GM19468 (cell line): Measurements from ENCODE around the gene PCYOX1L.
"Not testable (repeated sequence)": the region's sequence is repeated elsewhere in the genome, so short reads cannot be mapped to it uniquely, and the experiment has no call there.

Source experiments
- ATAC-seq: cut with Tn5 transposase; IDR thresholded peaks from one replicate; pipeline ENCODE4 v1.9.1; 2021; ENCODE audit warnings: mild to moderate bottlenecking, moderate library complexity, moderate number of reproducible peaks; ENCODE audit not compliant: unreplicated experiment; ENCODE audit errors: extremely low read depth

PCYOX1L gene

DNA sequence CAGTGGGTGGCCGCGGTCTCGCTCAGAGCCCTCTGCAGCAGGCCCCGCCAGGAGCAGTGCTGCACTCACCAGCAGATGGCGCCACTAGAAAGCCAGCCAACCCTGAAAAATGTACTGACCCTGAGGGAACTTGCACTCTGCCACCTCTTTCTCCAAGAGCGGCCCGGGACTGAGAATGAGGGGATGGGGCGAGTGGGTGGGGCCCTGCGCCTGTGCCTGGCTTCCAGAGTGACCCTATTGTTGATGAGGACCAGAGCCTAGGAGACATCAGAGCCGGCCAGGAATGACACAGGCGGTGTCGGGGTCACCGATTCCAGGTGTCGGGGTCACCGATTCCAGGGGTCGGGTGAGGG, 24.1 kb downstream of the PCYOX1L start:
- no peak for ATAC-seq

DNA sequence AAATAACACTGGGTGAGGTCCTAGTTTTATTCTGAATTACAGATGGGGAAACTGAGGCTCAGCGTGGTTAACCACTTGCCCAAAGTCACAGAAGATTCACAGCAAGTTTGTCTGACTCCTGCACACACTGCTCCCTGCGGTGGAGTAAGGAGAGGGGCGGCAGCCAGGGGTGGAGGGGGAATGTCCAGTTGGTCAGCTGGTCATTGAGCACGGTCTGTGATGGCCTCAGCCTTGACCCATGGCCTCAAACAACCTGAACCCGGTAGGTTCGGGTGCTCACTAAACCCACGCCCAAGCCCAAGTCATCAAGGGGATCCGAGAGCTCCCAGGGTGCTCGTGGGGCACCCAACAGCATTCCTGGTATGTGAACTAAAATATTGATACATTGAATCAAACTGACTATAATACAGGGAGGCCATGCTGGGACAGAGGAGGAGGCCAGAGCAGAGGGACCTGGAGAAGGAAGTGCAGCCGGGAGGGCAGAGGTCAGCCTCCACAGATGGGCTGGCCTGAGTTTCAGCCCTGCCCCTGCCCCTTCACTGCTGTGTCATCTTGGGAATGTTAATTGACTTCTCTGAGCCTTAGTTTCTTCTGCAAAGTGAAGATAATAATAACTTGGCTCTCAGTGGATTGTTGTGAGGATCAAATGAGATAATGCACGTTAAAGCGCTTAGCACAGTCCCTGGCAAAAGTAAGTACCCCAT, 24.8 kb downstream of the PCYOX1L start:
- no peak for ATAC-seq

DNA sequence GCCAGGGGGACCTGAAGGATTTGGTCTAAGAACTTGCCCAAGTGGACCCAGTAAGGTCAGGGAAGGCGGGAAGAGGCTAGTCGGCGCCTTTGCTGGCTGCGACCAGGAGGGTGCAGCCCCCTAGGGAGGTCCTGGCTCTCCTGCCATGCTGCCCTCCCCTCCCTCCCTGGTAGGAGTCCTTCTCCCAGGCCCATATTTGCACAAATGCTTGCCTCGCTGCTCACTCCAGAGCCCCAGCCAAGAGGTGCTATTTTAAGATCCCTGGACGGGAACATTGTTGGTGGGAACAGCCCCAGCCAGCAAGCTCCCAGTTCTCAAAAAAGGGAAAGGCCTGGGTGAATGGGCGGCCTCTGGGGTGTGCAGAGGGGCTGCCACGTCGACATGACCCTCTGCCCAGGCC, 25.6 kb downstream of the PCYOX1L start:
- no peak for ATAC-seq

DNA sequence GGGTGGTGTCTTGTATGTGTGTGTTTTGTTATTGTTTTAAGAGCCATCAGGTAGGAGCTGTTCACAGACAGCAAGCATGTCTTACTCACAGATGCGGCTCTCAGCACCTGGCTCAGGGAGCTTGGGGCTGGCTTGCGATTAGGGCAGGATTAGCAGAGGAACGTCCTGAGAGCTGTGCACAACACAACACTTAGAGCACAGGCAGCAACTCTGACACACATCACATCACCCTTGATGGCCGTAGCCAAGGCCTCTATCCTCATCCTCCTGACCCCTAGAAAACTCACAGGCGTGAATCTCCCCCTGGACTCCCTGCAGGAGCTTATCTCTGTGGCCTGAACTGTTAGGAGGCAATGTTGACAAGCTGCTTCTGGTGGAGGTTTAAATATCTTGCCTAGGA, 28.3 kb downstream of the PCYOX1L start:
- ATAC-seq: no peak

DNA sequence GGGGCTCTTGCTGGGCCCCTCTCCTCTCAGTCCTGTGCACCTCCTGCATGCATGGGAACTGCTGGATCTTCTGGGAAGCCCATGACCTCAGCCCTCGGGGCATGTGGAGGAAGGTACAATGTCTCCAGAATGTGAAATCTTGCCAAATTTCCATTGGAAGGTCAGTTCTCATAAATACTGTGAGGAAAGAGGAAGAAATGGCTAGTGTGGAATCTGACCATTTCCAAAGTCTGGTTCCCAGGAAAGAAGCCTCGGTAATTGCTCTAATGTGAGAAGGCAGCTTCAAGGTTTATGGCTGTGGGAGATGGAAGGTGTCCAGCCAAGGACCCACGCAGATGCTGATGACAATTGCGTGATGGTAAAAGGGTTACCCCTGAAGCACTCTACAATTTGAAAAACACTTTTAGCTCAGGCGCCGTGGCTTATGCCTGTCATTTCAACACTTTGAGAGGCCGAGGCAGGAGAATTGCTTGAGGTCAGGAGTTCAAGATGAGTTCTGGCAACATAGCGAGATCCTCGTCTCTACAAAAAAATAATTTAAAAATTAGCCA, 29.3 kb downstream of the PCYOX1L start:
- no peak for ATAC-seq

DNA sequence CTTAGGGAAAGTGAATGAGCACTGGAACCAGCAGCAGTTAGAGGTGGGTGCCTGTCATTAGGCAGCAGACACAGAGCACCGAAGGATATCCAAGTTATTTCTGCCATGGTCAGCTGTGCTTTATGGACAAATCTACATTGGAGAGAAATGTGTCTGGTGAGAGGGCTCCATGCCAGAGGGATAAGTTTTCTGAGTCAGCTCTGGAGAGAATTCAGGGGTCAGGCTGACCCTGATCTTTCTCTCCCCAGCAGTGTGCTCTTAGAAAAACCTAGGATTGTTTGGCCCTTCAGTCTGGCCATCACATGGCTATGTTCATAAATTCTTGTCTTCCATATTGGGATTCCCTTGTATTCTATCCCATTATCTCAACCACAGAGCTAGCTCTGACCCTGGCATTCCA, 30.1 kb downstream of the PCYOX1L start:
- ATAC-seq: no peak

DNA sequence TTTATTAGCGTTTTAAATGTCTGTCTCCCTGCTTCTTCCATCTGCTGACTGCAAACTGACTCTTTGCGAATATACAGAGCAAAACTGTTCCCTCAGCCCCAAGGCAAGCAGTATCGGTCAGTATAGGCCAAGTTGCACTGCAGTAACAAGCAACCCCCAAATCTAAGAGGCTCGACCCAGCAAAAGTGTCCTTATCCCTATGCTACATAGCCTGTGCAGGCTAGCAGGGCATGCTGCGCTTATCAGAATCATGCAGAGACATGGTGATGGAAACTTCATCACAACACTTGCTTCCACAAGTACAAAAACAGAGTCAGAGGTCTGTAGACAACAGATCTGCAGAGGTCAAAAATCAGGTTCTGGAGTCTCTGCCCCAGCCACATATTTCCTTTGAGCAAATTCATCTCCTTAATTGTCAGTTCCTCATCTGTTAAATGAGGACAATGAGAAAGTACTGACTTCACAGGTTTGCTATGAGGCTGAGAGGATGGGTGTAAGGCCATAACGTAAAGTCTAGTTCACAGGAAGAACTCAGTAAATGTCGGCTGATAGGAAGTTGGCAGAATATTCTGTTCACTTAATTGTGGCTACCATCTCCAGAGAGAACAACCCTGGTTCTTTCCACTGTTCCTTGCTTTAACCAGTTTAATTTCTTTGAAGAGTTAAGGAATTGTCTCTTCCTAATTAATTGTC, 30.8 kb downstream of the PCYOX1L start:
- ATAC-seq: no peak

DNA sequence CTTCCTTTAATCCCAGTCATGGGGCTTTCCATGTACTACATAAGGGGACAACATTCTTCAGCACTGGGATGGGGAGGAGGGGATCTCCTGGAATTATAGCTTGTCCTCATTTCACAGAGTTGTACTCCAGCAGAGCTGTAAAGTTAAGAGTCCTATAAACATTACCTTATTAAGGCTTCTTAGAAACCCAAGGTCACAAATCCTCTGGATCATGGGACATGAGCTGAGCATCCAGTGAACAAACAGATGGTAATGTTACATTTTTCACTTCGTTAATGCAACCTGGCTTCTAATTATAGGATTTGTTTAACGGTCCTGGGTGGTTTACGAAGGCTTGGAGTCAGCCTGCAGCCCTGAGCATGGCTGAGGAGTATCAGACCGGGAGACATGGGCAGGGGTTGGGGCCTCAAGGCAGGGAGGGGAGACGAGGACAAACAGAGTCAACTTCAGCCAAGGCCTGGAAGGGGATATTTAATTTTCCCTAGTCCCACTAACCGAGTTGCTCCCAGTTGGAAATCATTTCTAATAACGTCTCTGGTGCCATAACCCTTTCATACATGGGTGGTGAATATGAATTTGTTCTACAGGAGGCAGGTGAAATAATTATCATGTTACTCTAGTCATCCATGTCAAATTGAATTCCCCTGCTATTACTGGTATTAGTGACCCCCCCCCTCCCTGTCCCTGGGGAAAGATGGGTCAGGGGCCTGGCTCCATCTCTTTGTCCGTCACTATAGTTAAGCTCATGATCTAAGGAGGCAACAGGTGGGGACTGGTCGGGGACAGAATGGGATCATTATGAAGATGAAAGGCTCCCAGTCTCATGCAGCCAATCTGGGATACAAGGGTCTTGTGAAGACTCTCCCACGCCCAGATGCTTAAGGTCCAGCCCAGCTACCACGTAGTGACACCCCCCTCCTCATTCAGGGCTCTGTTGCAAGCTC, 32.0 kb downstream of the PCYOX1L start:
- no peak for ATAC-seq

DNA sequence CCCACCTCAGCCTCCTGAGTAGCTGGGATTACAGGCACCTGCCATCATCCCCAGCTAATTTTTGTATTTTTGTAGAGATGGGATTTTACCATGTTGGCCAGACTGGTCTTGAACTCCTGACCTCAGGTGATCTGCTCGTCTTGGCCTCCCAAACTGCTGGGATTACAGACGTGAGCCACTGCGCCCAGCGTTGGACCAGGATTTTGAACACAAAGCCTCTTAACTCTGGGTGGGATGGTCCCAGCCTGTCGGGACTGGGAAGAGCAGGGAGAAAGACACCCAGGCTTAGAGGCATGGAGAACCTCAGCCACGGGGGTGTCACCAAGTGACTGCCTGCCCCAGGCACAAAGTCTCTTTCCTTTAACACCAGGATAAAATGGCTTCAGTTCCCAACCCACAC, 33.2 kb downstream of the PCYOX1L start:
- not testable (repeated sequence) for ATAC-seq

DNA sequence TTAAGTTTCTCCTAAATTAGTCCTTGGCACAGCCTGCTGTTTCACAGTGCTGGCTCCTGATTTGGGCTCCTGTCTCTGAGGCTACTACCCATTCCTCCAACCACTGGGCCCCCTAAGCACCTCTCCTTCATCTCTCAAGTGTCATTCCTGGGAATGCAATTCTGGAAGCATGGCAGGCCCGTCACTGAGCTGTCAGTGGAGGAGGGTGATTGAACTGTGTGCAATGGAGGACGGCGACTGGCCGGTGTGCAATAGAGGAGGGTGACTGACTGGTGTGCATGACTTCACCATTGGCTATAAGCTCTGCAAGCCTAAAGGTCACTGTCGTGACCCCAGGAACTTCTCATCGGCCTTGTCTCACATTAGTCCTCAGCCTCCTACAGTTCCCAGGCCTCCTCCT, 33.7 kb downstream of the PCYOX1L start:
- no peak for ATAC-seq

DNA sequence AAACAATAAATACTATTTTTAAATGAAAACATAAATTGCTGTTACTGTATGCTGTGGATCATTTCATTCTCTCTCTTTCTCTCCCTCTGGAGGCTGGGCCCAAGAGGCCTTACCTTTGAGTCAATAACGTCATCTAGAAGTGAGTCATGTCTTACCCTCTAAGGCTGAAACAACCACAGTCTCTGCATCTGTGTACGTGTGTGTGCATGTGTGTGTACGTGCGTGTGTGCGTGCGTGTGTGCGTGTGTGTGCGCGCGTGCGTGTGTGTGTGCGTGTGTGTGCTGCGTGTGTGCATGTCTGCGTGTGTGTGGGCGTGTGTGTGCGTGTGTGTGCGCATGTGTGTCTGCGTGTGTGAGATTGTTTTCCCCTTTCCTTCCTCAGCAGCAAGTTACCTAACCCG, 34.9 kb downstream of the PCYOX1L start:
- no peak for ATAC-seq

DNA sequence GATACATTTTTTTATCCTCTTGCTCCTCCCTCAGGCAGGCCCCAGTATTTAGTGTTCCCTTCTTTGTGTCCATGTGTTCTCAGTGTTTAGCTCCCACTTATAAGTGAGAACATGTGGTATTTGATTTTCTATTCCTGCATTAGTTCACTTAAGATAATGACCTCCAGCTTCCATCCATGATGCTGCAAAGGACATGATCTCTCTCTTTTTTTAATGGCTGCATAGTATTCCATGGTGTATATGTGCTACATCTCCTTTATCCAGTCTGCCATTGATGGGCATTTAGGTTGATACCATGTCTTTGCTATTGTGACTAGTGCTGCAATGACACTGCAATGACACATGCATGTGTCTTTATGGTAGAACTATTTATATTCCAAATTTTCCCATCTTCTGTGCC, 37.1 kb downstream of the PCYOX1L start:
- ATAC-seq: not testable (repeated sequence)

DNA sequence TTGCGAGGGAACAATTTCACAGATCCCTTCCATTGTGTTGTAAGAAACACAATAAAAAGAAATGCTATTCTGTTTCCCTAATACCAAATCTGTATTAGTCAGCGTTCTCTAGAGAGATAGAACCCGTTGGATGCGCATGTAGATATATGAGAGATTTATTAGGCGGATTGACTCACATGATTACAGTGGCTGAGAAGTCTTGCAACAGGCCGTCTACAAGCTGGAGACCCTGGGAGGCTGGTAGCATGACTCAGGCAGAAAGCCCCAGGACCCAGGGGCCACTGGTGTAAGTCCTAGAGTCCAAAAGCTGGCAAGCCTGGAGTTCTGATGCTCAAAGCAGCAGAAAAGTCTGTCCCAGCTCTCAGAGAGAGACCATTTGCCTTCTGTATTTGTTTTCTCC, 39.7 kb downstream of the PCYOX1L start:
- ATAC-seq: no peak

DNA sequence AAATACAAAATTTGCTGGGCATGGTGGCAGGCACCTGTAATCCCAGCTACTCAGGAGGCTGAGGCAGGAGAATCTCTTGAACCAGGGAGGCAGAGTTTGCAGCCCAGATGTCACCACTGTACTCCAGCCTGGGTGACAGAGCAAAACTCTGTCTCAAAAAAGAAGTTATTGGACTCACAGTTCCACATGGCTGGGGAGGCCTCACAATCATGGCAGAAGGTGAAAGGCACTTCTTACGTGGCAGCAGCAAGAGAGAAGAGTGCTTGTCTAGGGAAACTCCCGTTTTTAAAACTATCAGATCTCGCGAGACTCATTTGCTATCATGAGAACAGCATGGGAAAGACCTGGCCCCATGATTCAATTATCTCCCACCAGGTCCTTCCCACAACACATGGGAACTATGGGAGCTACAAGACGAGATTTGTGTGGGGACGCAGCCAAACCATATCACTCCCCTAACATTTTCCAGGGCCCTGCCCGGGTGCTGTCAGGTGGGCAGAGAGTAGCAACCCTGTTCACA, 41.0 kb downstream of the PCYOX1L start:
- ATAC-seq: not testable (repeated sequence)

DNA sequence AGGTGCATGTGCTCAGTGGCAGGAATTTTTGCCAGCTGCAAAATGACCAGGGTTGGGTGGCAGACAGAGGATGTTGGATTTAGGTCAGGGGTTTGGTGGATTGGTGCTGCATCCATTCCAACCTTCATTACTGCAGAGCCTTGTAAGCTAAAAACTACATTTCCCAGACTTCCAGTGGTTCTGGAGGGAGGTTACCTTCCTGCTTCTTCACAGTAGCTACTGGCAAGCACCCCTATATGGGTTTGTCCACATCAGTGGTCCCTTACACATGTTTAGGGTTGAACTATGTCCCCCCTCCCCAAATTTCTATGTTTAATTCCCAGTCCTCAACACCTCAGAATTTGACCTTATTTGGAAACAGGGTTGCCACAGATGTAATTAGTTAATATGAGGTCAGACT, 41.9 kb downstream of the PCYOX1L start:
- ATAC-seq: no peak

DNA sequence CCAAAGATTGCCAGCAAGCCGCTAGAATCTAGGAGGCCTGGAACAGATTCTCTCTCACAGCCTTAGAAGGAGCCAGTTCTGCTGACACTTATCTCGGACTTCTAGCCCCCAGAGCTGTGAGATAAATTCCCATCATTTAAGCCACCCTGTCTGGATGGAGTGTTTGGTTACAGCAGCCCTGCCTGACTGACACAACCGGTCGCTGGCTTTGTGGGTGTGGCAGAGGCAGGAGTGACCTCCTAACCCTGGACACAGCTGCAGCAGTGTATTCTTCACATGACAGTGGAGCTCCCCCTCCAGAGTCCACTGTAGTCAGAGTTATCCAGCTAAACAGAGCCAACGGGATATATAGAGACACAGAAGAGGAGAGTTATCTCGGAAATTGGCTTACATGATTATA, 42.5 kb downstream of the PCYOX1L start:
- no peak for ATAC-seq

DNA sequence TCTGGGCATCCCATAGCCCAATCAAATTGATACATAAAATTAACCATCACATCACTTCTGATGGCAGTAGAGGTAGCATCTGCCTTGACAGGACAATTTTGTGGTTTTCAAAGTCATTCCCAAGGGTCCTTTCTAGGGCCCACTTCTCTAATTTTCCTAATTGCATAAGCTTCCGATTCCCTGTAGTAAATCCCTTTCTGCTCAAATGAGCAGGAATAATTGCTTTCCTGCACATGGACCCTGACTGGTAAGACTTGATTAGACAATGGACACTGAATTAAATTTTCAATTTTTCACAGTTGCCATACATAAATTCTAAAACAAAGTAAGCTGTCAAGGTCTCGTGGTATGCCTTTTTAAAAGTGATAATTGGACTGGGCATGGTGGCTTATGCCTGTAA, 43.2 kb downstream of the PCYOX1L start:
- no peak for ATAC-seq

DNA sequence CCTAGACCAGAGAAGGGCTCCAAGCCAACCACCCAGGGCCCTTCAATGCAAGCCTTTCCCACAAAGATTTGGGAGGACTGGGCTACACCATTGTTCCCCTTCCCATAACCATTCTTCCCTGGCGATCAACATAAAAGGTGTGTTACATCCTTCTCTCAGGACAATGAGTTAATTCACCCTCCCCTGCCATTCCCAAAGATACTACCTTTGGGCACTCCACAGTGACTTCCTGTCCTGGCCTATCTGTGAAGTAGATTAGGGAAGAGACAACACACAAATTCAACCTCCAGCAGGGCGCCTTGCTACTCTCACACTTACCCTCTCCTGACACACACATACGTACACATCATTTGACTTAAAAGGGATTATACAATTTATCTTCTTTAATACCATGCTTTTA, 44.4 kb downstream of the PCYOX1L start:
- ATAC-seq: no peak

DNA sequence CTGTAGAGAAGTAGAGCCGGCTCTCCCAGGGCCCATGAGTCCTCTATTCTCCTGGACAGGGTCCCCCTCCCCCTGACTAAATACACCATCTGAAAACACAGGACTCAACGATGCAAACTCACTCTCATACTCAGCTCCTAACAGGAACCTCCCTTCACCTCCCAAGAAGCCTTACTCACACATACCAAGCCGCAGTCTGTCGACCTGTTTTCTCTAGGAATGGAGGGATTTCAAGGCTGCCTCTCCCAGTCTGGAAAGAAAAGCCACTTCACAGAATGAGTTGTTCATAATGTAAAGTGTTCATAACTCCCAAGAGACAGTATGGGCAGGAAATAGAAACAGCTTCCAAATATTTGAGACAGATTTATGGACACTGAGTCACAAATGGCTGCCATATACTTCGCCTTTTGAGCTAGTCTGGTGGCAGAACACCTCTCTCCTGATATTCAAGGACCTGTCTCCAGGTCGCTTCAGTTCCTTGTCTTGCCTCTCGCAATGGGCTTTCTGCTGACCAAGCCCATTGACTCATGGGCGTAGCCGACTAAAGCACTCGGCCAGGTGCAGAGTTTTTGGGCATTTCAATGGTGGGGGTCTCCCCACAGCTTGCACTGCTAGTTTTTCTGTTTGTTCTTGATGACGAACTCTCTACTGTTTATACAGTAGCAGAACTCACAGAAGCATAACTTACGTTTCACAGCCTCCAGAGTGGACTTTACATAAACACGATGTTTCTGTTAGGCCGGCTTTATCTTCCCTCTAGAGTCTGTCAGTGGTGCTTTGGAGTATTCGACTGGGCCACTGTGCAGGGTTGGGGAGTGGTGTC, 46.3 kb downstream of the PCYOX1L start:
- ATAC-seq: no peak
